H1 (cell line): Measurements from ENCODE around the gene CIB2. TPM values are rescaled to one million over a fixed set of nuclear protein-coding genes. Genes with fewer than 3 reads are reported as not detected.

Experiments
- CTCF ChIA-PET: fragments of 300-600 bp; sonication (Branson Sonifier 250); formaldehyde crosslinking; loops from one replicate; lab custom pipeline; 2021; ENCODE audit not compliant: partially characterized antibody; lab: Charles Lee
- POLR2A ChIA-PET: fragments of 300-600 bp; sonication (Branson Sonifier 250); formaldehyde crosslinking; loops from one replicate; lab custom pipeline; 2021; ENCODE audit warnings: inconsistent platforms; ENCODE audit not compliant: partially characterized antibody; lab: Charles Lee
- DNase-seq, 2 experiments: peaks; one replicate each; pipeline versions ENCODE4 v3.0.0 to v3.0.0-alpha.2; 2010 to 2022; ENCODE audit warnings: low spot score in 2 of 2, low read depth in 1 of 2, mixed read lengths in 1 of 2
- FAIRE-seq: peaks from 2 replicates; lab custom pipeline; 2011; peaks lifted over from hg19 to GRCh38; lab: Jason Lieb, UNC
- H2AFZ ChIP-seq: 2 replicates; pipeline ENCODE4 v1.8.1; 2012; ENCODE audit warnings: low read length, inconsistent platforms
- H2AK5ac ChIP-seq: 2 replicates; pipeline ENCODE4 v1.6.1; 2013; ENCODE audit warnings: low read depth, low read length
- H2BK120ac ChIP-seq: replicated peaks from 2 replicates; pipeline ENCODE3; 2013; ENCODE audit warnings: low read depth, low read length, inconsistent platforms
- H2BK12ac ChIP-seq: 2 replicates; pipeline ENCODE4 v1.6.1; 2013; ENCODE audit warnings: low read depth, low read length
- H2BK15ac ChIP-seq: 2 replicates; pipeline ENCODE4 v1.6.1; 2013; ENCODE audit warnings: low read length
- H2BK20ac ChIP-seq: 2 replicates; pipeline ENCODE4 v1.6.1; 2013; ENCODE audit warnings: low read length
- H2BK5ac ChIP-seq: 2 replicates; pipeline ENCODE4 v1.6.1; 2013; ENCODE audit warnings: low read depth, low read length
- H3K14ac ChIP-seq: 2 replicates; pipeline ENCODE4 v1.6.1; 2013; ENCODE audit warnings: inconsistent platforms; ENCODE audit not compliant: insufficient read length
- H3K18ac ChIP-seq: 2 replicates; pipeline ENCODE4 v1.6.1; 2013; ENCODE audit warnings: low read length; ENCODE audit errors: extremely low read depth
- H3K23ac ChIP-seq: 2 replicates; pipeline ENCODE4 v1.6.1; 2013; ENCODE audit warnings: inconsistent platforms; ENCODE audit not compliant: insufficient read length
- H3K23me2 ChIP-seq: 2 replicates; pipeline ENCODE4 v1.6.1; 2013; ENCODE audit warnings: low read depth, low read length
- H3K27ac ChIP-seq: 2 replicates; pipeline ENCODE4 v1.6.1; 2011; ENCODE audit warnings: low read depth, low read length, inconsistent platforms
- H3K27me3 ChIP-seq, 4 experiments: replicated peaks in 1 of 4; 1 replicate in 1 of 4; 2 replicates in 3 of 4; pipeline versions ENCODE4 v1.6.1 to v1.8.1; 2011 to 2013; ENCODE audit warnings: low read length in 3 of 4, mild to moderate bottlenecking in 3 of 4, inconsistent platforms in 2 of 4, mixed read lengths in 2 of 4, moderate library complexity in 1 of 4; ENCODE audit not compliant: control insufficient read depth in 3 of 4, insufficient read depth in 3 of 4; ENCODE audit errors: extremely low read depth in 1 of 4
- H3K36me3 ChIP-seq, 4 experiments: 2 replicates each; pipeline versions ENCODE4 v1.6.1 to v1.8.1; 2011 to 2013; ENCODE audit warnings: mild to moderate bottlenecking in 4 of 4, low read length in 3 of 4, moderate library complexity in 2 of 4, control low read depth in 1 of 4, inconsistent platforms in 1 of 4; ENCODE audit not compliant: insufficient read depth in 4 of 4, control insufficient read depth in 2 of 4
- H3K4ac ChIP-seq: replicated peaks from 2 replicates; pipeline ENCODE3; 2013; ENCODE audit warnings: low read length, low read depth, mixed read lengths, inconsistent platforms; ENCODE audit not compliant: insufficient read length
- H3K4me1 ChIP-seq, 4 experiments: replicated peaks in 1 of 4; 1 replicate in 1 of 4; 2 replicates in 3 of 4; pipeline versions ENCODE4 v1.6.1 to v1.8.1; 2011 to 2013; ENCODE audit warnings: low read length in 3 of 4, inconsistent platforms in 2 of 4, mixed read lengths in 1 of 4; ENCODE audit not compliant: insufficient read depth in 4 of 4, control insufficient read depth in 3 of 4
- H3K4me2 ChIP-seq, 2 experiments: 2 replicates each; pipeline versions ENCODE4 v1.6.1 to v1.8.1; 2011 to 2013; ENCODE audit warnings: low read depth in 2 of 2, low read length in 2 of 2, control low read depth in 1 of 2, inconsistent platforms in 1 of 2, mild to moderate bottlenecking in 1 of 2; ENCODE audit not compliant: insufficient read depth in 1 of 2
- H3K4me3 ChIP-seq, 4 experiments: fragments of 200-600, 300-600 bp in 1 of 4; sonication (generic), shearing (Covaris generic), sonication (Bioruptor Twin) in 1 of 4; 2 replicates each; pipeline versions ENCODE4 v1.5.1 to v1.8.1; 2011 to 2016; ENCODE audit warnings: low read length in 4 of 4, low read depth in 3 of 4, control low read depth in 2 of 4, inconsistent platforms in 2 of 4, mild to moderate bottlenecking in 2 of 4, mixed read lengths in 1 of 4, moderate library complexity in 1 of 4; ENCODE audit not compliant: insufficient read depth in 2 of 4; ENCODE audit errors: extremely low read depth in 1 of 4
- H3K56ac ChIP-seq: replicated peaks from 2 replicates; pipeline ENCODE3; 2013; ENCODE audit warnings: low read depth, mild to moderate bottlenecking, mixed read lengths, low read length, inconsistent platforms; ENCODE audit not compliant: insufficient read length
- H3K79me1 ChIP-seq: 2 replicates; pipeline ENCODE4 v1.6.1; 2013; ENCODE audit warnings: low read depth, low read length, control low read depth
- H3K79me2 ChIP-seq, 2 experiments: 2 replicates each; pipeline versions ENCODE4 v1.6.1 to v1.8.1; 2012 to 2013; ENCODE audit warnings: low read length in 2 of 2, mild to moderate bottlenecking in 2 of 2, inconsistent platforms in 1 of 2; ENCODE audit not compliant: insufficient read depth in 2 of 2, control insufficient read depth in 1 of 2
- H3K9ac ChIP-seq, 4 experiments: replicated peaks in 1 of 4; 1 replicate in 1 of 4; 2 replicates in 3 of 4; pipeline versions ENCODE4 v1.6.1 to v1.8.1; 2011 to 2013; ENCODE audit warnings: low read depth in 3 of 4, low read length in 3 of 4, control low read depth in 2 of 4, mild to moderate bottlenecking in 2 of 4, moderate library complexity in 2 of 4, inconsistent platforms in 1 of 4; ENCODE audit errors: extremely low read depth in 1 of 4
- H3K9me3 ChIP-seq, 2 experiments: 2 replicates each; pipeline versions ENCODE4 v1.6.1 to v1.8.1; 2012 to 2013; ENCODE audit warnings: mild to moderate bottlenecking in 2 of 2, moderate library complexity in 2 of 2, control low read depth in 1 of 2, inconsistent platforms in 1 of 2, low read depth in 1 of 2, low read length in 1 of 2, mixed read lengths in 1 of 2; ENCODE audit not compliant: insufficient read depth in 2 of 2
- H4K20me1 ChIP-seq, 2 experiments: replicated peaks in 1 of 2; 2 replicates each; pipeline versions ENCODE3 to v1.8.1; 2011 to 2013; ENCODE audit warnings: inconsistent platforms in 2 of 2, low read length in 2 of 2, mild to moderate bottlenecking in 1 of 2; ENCODE audit not compliant: insufficient read depth in 2 of 2, control insufficient read depth in 1 of 2
- H4K5ac ChIP-seq: 2 replicates; pipeline ENCODE4 v1.6.1; 2013; ENCODE audit warnings: low read length, low read depth, mixed read lengths, inconsistent platforms; ENCODE audit not compliant: insufficient read length
- H4K8ac ChIP-seq: 2 replicates; pipeline ENCODE4 v1.8.0; 2013; ENCODE audit warnings: mild to moderate bottlenecking, moderate library complexity, low read length, inconsistent platforms; ENCODE audit not compliant: insufficient read depth; ENCODE audit errors: extremely low read depth
- H4K91ac ChIP-seq: replicated peaks from 2 replicates; pipeline ENCODE3; 2013; ENCODE audit warnings: low read length, mixed read lengths, inconsistent platforms; ENCODE audit not compliant: insufficient read length
- WGBS, 2 experiments: shearing (Covaris generic) in 1 of 2; methylation state at CpG; one replicate each; pipeline versions ENCODE4 v1.1.6 to v1.1.7; 2013 to 2015; ENCODE audit warnings: low lambda C conversion rate in 2 of 2, mixed read lengths in 2 of 2, inconsistent platforms in 1 of 2, low coverage in 1 of 2, missing lambda C conversion rate in 1 of 2; ENCODE audit not compliant: insufficient replicate concordance in 2 of 2, insufficient coverage in 1 of 2, insufficient read length in 1 of 2; ENCODE audit errors: extremely low coverage in 1 of 2, missing lambda C conversion rate in 1 of 2; 5-methylcytosine and 5-hydroxymethylcytosine counted together
- polyA plus RNA-seq, 7 experiments: library from polyadenylated mRNA; depleted of rRNA in 3 of 7; stranded (reverse) in 5 of 7; unstranded in 2 of 7; fragments of >200 nt in 5 of 7; fragments of 200-250 nt in 2 of 7; gene quantifications; 1 replicate in 5 of 7; 2 replicates in 1 of 7; 4 replicates in 1 of 7; pipeline versions ENCODE4 v1.2.1 to v1.2.3, GENCODE V29; 2011 to 2013; ENCODE audit warnings: missing spikeins in 2 of 7, mixed read lengths in 2 of 7
- total RNA-seq: library from RNA; stranded (reverse); fragmentation: NEBNext Ultra II Directional; extraction: Animal tissue kit (Norgen Biotek cat#: 25700); gene quantifications from 2 replicates; pipeline ENCODE4 v1.2.1, GENCODE V29; 2021

The CIB2 gene
- total and polyA plus RNA-seq, 2 of the 8 experiments (the other 6 are each of a cell fraction or from before 2014, with no cell fraction given) = 41.5 to 45.8 TPM

DNA sequence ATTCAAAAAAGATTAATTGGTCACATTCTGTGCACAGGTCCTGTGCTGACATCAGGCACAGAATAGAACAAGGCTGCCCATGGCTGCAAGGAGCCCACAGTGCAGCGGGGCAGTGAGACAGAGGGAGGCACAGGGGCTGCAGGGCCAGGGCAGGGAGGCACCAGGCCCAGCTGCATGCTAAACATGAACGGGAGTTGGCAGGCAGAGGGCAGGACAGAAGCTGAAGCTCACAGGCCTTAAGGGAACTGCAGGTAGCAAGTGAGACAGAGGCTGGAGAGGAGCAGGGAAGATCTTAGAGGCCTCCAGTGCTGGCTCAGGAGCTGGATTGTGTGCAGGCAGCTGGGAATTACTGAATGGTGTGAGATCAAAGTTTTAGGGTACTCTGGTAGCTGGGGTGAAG, 44.1 kb upstream of the CIB2 start:
- Histone ChIP-seq H3K79me1 (no peaks in the 10 kb centered on the region), H4K5ac (no peak overlapping the region), H3K4me1 (no peaks in the 10 kb centered on the region), H3K79me2 (no peaks in the 10 kb centered on the region), H3K27ac (no peak overlapping the region), H2AFZ (no peak overlapping the region), H3K14ac (no peak overlapping the region), H3K27me3 (no peaks in the 10 kb centered on the region), H2AK5ac (no peak overlapping the region), H2BK20ac (no peak overlapping the region), H2BK5ac (no peak overlapping the region), H3K56ac (no peak overlapping the region), H3K4ac (no peak overlapping the region), H2BK12ac (no peak overlapping the region), H3K23me2 (no peaks in the 10 kb centered on the region), H3K9ac (no peak overlapping the region), H3K18ac (no peak overlapping the region), H2BK120ac (no peak overlapping the region), H2BK15ac (no peak overlapping the region), H3K36me3 (peaks cover 0 to 6% (median 0%) of the 10 kb centered on the region in 4 experiments; a peak in 2 of 8 replicates), H4K20me1 (peaks cover 3 to 4% of the 10 kb centered on the region in 2 experiments), H3K4me2 (no peak overlapping the region), H3K23ac (no peak overlapping the region), H4K8ac (no peak overlapping the region), H3K9me3 (no peaks in the 10 kb centered on the region), H3K4me3 (no peak overlapping the region), H4K91ac (no peak overlapping the region)
- FAIRE-seq = no peak
- ChIA-PET CTCF (interaction anchor here (0.6 to 19.5 kb wide), 14 partner anchors 9 to 207 kb away, joined by 3 to 285 read pairs (median 3); partner anchors contain the start of genes ACSBG1 and IDH3A), POLR2A (interaction anchor here (0.8 kb wide), 1 partner anchor 10 kb away, joined by 3 read pairs; no protein-coding TSS in a partner anchor)
- WGBS, 2 experiments = 48% methylated on average over 2 of the region's 2 CpGs; no CpG with 5 or more reads in 1 of the 2 experiments
- no peak for DNase-seq
